ENCODE data around the gene AP2A2. TPM values are rescaled to one million over a fixed set of nuclear protein-coding genes. Genes with fewer than 3 reads are reported as not detected.
A peak's percentile ranks its signal among the peaks of the same experiment; 100 is the strongest.

AP2A2 gene
- total and polyA plus RNA-seq, 2 of the 4 experiments (the other 2 are of a cell fraction), result 19.9 to 49.0 TPM

DNA sequence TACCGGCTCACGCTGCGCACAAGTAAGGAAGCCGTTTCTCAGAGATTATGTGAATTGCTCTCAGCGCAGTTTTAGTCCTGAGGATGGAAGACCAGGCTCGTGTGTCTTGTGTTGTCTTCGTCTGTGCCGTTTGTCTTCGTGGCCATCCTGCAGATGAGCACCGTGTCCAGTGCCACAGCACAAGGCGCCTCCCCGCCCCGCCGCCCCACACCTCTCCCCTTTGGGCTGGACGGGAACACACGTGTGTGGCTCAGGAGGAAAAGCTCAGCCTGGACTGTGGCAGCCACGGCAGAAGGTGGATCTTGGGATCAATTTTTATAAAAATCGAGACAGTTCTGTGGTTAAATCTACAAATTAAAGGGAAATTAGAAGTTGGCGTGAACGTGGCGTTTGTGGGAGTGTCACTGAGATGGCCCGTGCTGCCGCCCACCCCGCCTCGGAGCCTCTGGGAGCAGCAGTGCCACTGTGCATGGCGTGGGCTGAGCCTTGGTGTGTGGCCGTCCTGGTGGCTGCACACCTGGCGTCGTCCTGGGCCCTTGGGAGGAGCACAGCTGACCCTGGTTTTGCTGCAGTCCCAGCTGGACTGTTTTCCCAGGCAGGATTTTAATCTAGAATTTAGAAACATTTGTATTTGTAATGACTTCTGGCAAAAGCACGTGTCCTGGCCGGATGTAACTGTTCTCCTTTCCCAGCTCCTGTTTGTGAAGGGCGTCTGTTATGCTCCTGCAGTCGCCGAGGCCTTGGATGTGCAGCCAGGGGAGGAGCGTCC, 85.1 kb downstream of the AP2A2 start:
- H2AFZ ChIP-seq (replicated peaks; ENCODE audit: low read length, poor library complexity), result no peak overlapping the region
- ATAC-seq (ENCODE audit: low read depth), result no peak
- H4K91ac ChIP-seq (ENCODE audit: insufficient read depth, low read depth, low read length), result no peak overlapping the region
- no peak overlapping the region for H2AK9ac ChIP-seq (replicated peaks; ENCODE audit: low read depth, low read length, poor library complexity)
- no peak overlapping the region for H2AK5ac ChIP-seq (ENCODE audit: low read depth, low read length)
- no peak overlapping the region for H3K23ac ChIP-seq (ENCODE audit: low read depth, low read length)
- H3K56ac ChIP-seq (ENCODE audit: extremely low read depth, insufficient read depth, low read length), result no peak overlapping the region
- H2BK120ac ChIP-seq (ENCODE audit: low read depth, low read length), result no peak overlapping the region
- H4K20me1 ChIP-seq (ENCODE audit: insufficient read depth, low read length), result peaks cover 4% of the 10 kb centered on the region; the same call in 1 of the 2 replicates
- ChIA-PET POLR2A (ENCODE audit: unreplicated experiment) (no interaction called here), CTCF (no interaction called here)
- H3K36me3 ChIP-seq (ENCODE audit: control insufficient read depth, insufficient read depth, low read length), result peaks cover 53% of the 10 kb centered on the region
- H3K27me3 ChIP-seq (ENCODE audit: control insufficient read depth, insufficient read depth, low read length), result no peaks in the 10 kb centered on the region
- dilution Hi-C loops (cut with HindIII; ENCODE audit: low sequenced_read_pairs, unreplicated experiment), result no loop called here
- no peak overlapping the region for H4K8ac ChIP-seq (ENCODE audit: low read depth in 2 of 2, low read length in 2 of 2)
- in situ Hi-C loops (cut with MboI; ENCODE audit: low sequenced_read_pairs), result no loop called here
- no peak overlapping the region for H3K4ac ChIP-seq (ENCODE audit: low read depth, low read length)
- no peak overlapping the region for H4K5ac ChIP-seq (ENCODE audit: low read depth, low read length)
- intact Hi-C loops (cut with micrococcal nuclease), result no loop called here
- H3K18ac ChIP-seq (ENCODE audit: low read depth, low read length), result no peak overlapping the region
- no peak overlapping the region for H2BK20ac ChIP-seq (ENCODE audit: low read depth, low read length)
- no peak overlapping the region for H3K9ac ChIP-seq (ENCODE audit: low read depth, low read length)
- H3K4me3 ChIP-seq (ENCODE audit: insufficient read depth, low read depth, low read length), result no peak overlapping the region
- H2BK15ac ChIP-seq (ENCODE audit: low read depth, low read length), result no peak overlapping the region
- H3K4me1 ChIP-seq (ENCODE audit: control insufficient read depth, insufficient read depth, low read length), result no peaks in the 10 kb centered on the region
- BruUV-seq (replicated peaks), result TSS peak; percentile 21
- H3K9me1 ChIP-seq (ENCODE audit: insufficient read depth, low read length), result peaks cover 7% of the 10 kb centered on the region; the same call in 1 of the 2 replicates
- H3K27ac ChIP-seq (ENCODE audit: insufficient read depth, low read length), result no peak overlapping the region
- no peak overlapping the region for H3K4me2 ChIP-seq (ENCODE audit: low read depth, low read length)
- no peak overlapping the region for H2BK5ac ChIP-seq (ENCODE audit: low read depth, low read length, poor library complexity, severe bottlenecking)
- no peak overlapping the region for H3K14ac ChIP-seq (replicated peaks; ENCODE audit: low read depth, low read length)
- DNase-seq, result no peak
- WGBS, 2 experiments (ENCODE audit: extremely low coverage in 2 of 2, insufficient read length in 1 of 2), result 95% methylated on average over 24 of the region's 35 CpGs; no CpG with 5 or more reads in 1 of the 2 experiments
- no peaks in the 10 kb centered on the region for H3K9me3 ChIP-seq (ENCODE audit: control insufficient read depth, insufficient read depth, low read length)
- no peak for TF ChIP-seq MXI1 (IDR thresholded peaks at IDR 0.05; ENCODE audit: borderline replicate concordance, low read depth, low read length)
- TF ChIP-seq, protein P1, sequence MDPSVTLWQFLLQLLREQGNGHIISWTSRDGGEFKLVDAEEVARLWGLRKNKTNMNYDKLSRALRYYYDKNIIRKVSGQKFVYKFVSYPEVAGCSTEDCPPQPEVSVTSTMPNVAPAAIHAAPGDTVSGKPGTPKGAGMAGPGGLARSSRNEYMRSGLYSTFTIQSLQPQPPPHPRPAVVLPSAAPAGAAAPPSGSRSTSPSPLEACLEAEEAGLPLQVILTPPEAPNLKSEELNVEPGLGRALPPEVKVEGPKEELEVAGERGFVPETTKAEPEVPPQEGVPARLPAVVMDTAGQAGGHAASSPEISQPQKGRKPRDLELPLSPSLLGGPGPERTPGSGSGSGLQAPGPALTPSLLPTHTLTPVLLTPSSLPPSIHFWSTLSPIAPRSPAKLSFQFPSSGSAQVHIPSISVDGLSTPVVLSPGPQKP (IDR thresholded peaks at IDR 0.05; ENCODE audit: borderline replicate concordance, low read depth, low read length), result no peak
- TF ChIP-seq RAD21 (IDR thresholded peaks at IDR 0.05; ENCODE audit: low read length), result no peak
- TF ChIP-seq CEBPB (IDR thresholded peaks at IDR 0.05; ENCODE audit: low read depth, low read length), result no peak
- no peak for TF ChIP-seq FOS (IDR thresholded peaks at IDR 0.05; ENCODE audit: low read depth, low read length)
- TF ChIP-seq MAFK (IDR thresholded peaks at IDR 0.05; ENCODE audit: low read depth, low read length), result no peak
- no peak for TF ChIP-seq SMC3 (IDR thresholded peaks at IDR 0.05; ENCODE audit: low read depth, low read length)
- TF ChIP-seq RCOR1 (IDR thresholded peaks at IDR 0.05; ENCODE audit: insufficient replicate concordance, low read length), result no peak
- no peak for TF ChIP-seq CHD1 (IDR thresholded peaks at IDR 0.05; ENCODE audit: low read depth, low read length)
- no peak for TF ChIP-seq POLR2A (IDR thresholded peaks at IDR 0.05; ENCODE audit: low read depth, low read length)
- TF ChIP-seq RFX5 (IDR thresholded peaks at IDR 0.05; ENCODE audit: low read depth, low read length), result no peak
- TF ChIP-seq, protein P2, sequence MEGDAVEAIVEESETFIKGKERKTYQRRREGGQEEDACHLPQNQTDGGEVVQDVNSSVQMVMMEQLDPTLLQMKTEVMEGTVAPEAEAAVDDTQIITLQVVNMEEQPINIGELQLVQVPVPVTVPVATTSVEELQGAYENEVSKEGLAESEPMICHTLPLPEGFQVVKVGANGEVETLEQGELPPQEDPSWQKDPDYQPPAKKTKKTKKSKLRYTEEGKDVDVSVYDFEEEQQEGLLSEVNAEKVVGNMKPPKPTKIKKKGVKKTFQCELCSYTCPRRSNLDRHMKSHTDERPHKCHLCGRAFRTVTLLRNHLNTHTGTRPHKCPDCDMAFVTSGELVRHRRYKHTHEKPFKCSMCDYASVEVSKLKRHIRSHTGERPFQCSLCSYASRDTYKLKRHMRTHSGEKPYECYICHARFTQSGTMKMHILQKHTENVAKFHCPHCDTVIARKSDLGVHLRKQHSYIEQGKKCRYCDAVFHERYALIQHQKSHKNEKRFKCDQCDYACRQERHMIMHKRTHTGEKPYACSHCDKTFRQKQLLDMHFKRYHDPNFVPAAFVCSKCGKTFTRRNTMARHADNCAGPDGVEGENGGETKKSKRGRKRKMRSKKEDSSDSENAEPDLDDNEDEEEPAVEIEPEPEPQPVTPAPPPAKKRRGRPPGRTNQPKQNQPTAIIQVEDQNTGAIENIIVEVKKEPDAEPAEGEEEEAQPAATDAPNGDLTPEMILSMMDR (conservative IDR thresholded peaks at IDR 0.05; ENCODE audit: low read depth, low read length), result no peak
- no peak for TF ChIP-seq BHLHE40 (IDR thresholded peaks at IDR 0.05; ENCODE audit: low read depth, low read length)
- TF ChIP-seq NFE2L2 (IDR thresholded peaks at IDR 0.05; ENCODE audit: low read depth, low read length), result no peak
- TF ChIP-seq, protein P3, sequence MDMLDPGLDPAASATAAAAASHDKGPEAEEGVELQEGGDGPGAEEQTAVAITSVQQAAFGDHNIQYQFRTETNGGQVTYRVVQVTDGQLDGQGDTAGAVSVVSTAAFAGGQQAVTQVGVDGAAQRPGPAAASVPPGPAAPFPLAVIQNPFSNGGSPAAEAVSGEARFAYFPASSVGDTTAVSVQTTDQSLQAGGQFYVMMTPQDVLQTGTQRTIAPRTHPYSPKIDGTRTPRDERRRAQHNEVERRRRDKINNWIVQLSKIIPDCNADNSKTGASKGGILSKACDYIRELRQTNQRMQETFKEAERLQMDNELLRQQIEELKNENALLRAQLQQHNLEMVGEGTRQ (IDR thresholded peaks at IDR 0.05; ENCODE audit: low read depth, low read length), result no peak
- TF ChIP-seq MAZ (IDR thresholded peaks at IDR 0.05; ENCODE audit: borderline replicate concordance, low read depth, low read length), result no peak
- no peaks in the 10 kb centered on the region for H3K79me1 ChIP-seq (ENCODE audit: low read depth in 1 of 2, low read length in 2 of 2)

Data from IMR-90 (cell line).